HepG2 (cell line): ENCODE data around the gene KLF11. TPM values are rescaled to one million over a fixed set of nuclear protein-coding genes. Genes with fewer than 3 reads are reported as not detected.

Experiments used
- ELF1 ChIP-seq: sonication (generic); formaldehyde crosslinking; IDR thresholded peaks from 2 replicates; pipeline ENCODE4 v1.4.0; 2020; ENCODE audit warnings: missing genetic modification reagents
- GABPA ChIP-seq, 2 experiments: IDR thresholded peaks; 2 replicates each; pipeline ENCODE4 v1.6.1; 2011 to 2016; ENCODE audit warnings: low read depth in 2 of 2, low read length in 1 of 2, missing biosample characterization in 1 of 2, missing genetic modification characterization in 1 of 2
- KMT2B ChIP-seq: IDR thresholded peaks from 2 replicates; pipeline ENCODE4 v1.6.1; 2016; ENCODE audit warnings: missing genetic modification reagents, missing compliant biosample characterization
- MLLT10 ChIP-seq: sonication (generic); formaldehyde crosslinking; IDR thresholded peaks from 2 replicates; pipeline ENCODE4 v1.4.0; 2020; ENCODE audit warnings: missing genetic modification reagents
- RBAK ChIP-seq: sonication (generic); formaldehyde crosslinking; IDR thresholded peaks from 2 replicates; pipeline ENCODE4 v1.5.1; 2020; ENCODE audit warnings: mild to moderate bottlenecking, missing genetic modification reagents
- SNAI1 ChIP-seq: sonication (generic); formaldehyde crosslinking; IDR thresholded peaks from 2 replicates; pipeline ENCODE4 v1.5.0; 2020; ENCODE audit warnings: mild to moderate bottlenecking, missing genetic modification reagents, borderline replicate concordance
- SUZ12 ChIP-seq: fragments of 150-350 bp; IDR thresholded peaks from 2 replicates; pipeline ENCODE4 v1.6.1; 2014; ENCODE audit warnings: low read depth, low read length
- TOPORS ChIP-seq: sonication (generic); formaldehyde crosslinking; IDR thresholded peaks from 2 replicates; pipeline ENCODE4 v1.8.0; 2023; ENCODE audit warnings: mild to moderate bottlenecking, missing genetic modification reagents
- ZBTB7B ChIP-seq: sonication (generic); formaldehyde crosslinking; IDR thresholded peaks from 2 replicates; pipeline ENCODE4 v1.4.0; 2020; ENCODE audit warnings: missing genetic modification reagents
- ZNF430 ChIP-seq: sonication (generic); formaldehyde crosslinking; IDR thresholded peaks from 2 replicates; pipeline ENCODE4 v1.9.0; 2021; ENCODE audit warnings: mild to moderate bottlenecking, missing genetic modification reagents
- ZSCAN31 ChIP-seq: sonication (generic); formaldehyde crosslinking; IDR thresholded peaks from 2 replicates; pipeline ENCODE4 v1.5.0; 2020; ENCODE audit warnings: low read depth, mild to moderate bottlenecking, missing genetic modification reagents
- polyA plus RNA-seq, 8 experiments: library from polyadenylated mRNA; depleted of rRNA in 3 of 8; stranded (reverse) in 7 of 8; unstranded in 1 of 8; fragments of >200 nt; fragmentation: Illumina TruSeq in 4 of 8; extraction: Trizol in 4 of 8; gene quantifications; 2 replicates each; pipeline versions ENCODE4 v1.2.1 to v1.2.3, GENCODE V29; 2011 to 2016; ENCODE audit warnings: low read depth in 4 of 8, missing spikeins in 1 of 8, mixed read lengths in 1 of 8; ENCODE audit not compliant: insufficient read depth in 1 of 8
- total RNA-seq, 5 experiments: library from RNA; depleted of rRNA; stranded (reverse); fragments of >200 nt; fragmentation: Illumina TruSeq; extraction: Trizol; gene quantifications; 2 replicates each; pipeline ENCODE4 v1.2.3, GENCODE V29; 2016; ENCODE audit warnings: low read depth in 1 of 5
- TF ChIP-seq, protein P1 (sequence below), 2 experiments: sonication (generic) in 1 of 2; formaldehyde crosslinking in 1 of 2; IDR thresholded peaks; 2 replicates each; pipeline versions ENCODE4 v1.4.0 to v1.6.1; 2018 to 2020; ENCODE audit warnings: missing genetic modification reagents in 2 of 2, borderline replicate concordance in 1 of 2, low read depth in 1 of 2, mild to moderate bottlenecking in 1 of 2, missing biosample characterization in 1 of 2
- TF ChIP-seq, protein P2 (sequence below): sonication (generic); formaldehyde crosslinking; IDR thresholded peaks from 2 replicates; pipeline ENCODE4 v1.5.0; 2020; ENCODE audit warnings: mild to moderate bottlenecking, missing genetic modification reagents
- TF ChIP-seq, protein P3 (sequence below), 2 experiments: sonication (generic) in 1 of 2; formaldehyde crosslinking in 1 of 2; IDR thresholded peaks; 2 replicates each; pipeline versions ENCODE4 v1.4.0 to v1.6.1; 2016 to 2020; ENCODE audit warnings: borderline replicate concordance in 1 of 2, low read depth in 1 of 2, mild to moderate bottlenecking in 1 of 2, missing genetic modification reagents in 1 of 2
- TF ChIP-seq, protein P4 (sequence below): sonication (generic); formaldehyde crosslinking; IDR thresholded peaks from 2 replicates; pipeline ENCODE4 v1.5.0; 2020; ENCODE audit warnings: missing genetic modification reagents, mild to moderate bottlenecking, borderline replicate concordance
- TF ChIP-seq, protein P5 (sequence below): sonication (generic); formaldehyde crosslinking; IDR thresholded peaks from 2 replicates; pipeline ENCODE4 v1.8.1; 2022; ENCODE audit warnings: mild to moderate bottlenecking, missing genetic modification reagents
- TF ChIP-seq, protein P6 (sequence below): sonication (generic); formaldehyde crosslinking; IDR thresholded peaks from 2 replicates; pipeline ENCODE4 v1.4.0; 2020; ENCODE audit warnings: missing genetic modification reagents, borderline replicate concordance

The KLF11 gene
- total and polyA plus RNA-seq, 2 of the 13 experiments (the other 11 are each of a cell fraction or from before 2014, with no cell fraction given), result 2.5 to 11.8 TPM

DNA sequence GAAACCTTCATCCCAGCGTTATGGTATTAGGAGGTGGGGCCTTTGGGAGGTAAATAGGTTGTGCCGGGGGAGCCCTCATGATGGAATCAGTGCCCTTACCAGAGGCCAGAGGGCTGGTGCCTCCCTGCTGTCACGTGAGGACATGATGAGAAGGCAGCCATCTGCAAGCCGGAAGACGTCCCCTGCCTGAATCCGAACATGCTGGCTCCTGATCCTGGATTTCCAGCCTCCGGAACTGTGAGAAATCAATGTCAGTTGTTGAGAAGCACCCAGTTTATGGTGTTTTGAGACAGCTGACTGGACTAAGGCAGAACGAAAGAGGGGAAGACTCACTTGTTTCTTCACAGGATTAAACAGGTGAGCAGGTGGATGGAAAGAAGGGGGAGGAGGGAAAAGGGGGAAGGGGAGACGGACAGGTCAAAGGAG lies 13.0 kb upstream of the KLF11 start (continued):
- TF ChIP-seq KMT2B (CRISPR knock-in tag) (no peak), SNAI1 (CRISPR knock-in tag) (no peak), ZSCAN31 (CRISPR knock-in tag) (no peak), RBAK (no peak), MLLT10 (CRISPR knock-in tag) (no peak), ZNF430 (CRISPR knock-in tag) (no peak), ZBTB7B (CRISPR knock-in tag) (no peak), SUZ12 (no peak), GABPA (IDR thresholded peaks at IDR 0.05; ENCODE audit: low read depth, low read length) (no peak), GABPA (CRISPR knock-in tag; IDR thresholded peaks at IDR 0.05; ENCODE audit: low read depth) (peak; percentile 82), TOPORS (no peak), ELF1 (CRISPR knock-in tag) (peak; percentile 80)
- TF ChIP-seq, protein P1, sequence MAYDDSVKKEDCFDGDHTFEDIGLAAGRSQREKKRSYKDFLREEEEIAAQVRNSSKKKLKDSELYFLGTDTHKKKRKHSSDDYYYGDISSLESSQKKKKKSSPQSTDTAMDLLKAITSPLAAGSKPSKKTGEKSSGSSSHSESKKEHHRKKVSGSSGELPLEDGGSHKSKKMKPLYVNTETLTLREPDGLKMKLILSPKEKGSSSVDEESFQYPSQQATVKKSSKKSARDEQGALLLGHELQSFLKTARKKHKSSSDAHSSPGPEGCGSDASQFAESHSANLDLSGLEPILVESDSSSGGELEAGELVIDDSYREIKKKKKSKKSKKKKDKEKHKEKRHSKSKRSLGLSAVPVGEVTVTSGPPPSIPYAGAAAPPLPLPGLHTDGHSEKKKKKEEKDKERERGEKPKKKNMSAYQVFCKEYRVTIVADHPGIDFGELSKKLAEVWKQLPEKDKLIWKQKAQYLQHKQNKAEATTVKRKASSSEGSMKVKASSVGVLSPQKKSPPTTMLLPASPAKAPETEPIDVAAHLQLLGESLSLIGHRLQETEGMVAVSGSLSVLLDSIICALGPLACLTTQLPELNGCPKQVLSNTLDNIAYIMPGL (CRISPR knock-in tag; IDR thresholded peaks at IDR 0.05; ENCODE audit: borderline replicate concordance in 1 of 2, low read depth in 1 of 2), result no peak; a peak in 1 of 4 replicates
- TF ChIP-seq, protein P2, sequence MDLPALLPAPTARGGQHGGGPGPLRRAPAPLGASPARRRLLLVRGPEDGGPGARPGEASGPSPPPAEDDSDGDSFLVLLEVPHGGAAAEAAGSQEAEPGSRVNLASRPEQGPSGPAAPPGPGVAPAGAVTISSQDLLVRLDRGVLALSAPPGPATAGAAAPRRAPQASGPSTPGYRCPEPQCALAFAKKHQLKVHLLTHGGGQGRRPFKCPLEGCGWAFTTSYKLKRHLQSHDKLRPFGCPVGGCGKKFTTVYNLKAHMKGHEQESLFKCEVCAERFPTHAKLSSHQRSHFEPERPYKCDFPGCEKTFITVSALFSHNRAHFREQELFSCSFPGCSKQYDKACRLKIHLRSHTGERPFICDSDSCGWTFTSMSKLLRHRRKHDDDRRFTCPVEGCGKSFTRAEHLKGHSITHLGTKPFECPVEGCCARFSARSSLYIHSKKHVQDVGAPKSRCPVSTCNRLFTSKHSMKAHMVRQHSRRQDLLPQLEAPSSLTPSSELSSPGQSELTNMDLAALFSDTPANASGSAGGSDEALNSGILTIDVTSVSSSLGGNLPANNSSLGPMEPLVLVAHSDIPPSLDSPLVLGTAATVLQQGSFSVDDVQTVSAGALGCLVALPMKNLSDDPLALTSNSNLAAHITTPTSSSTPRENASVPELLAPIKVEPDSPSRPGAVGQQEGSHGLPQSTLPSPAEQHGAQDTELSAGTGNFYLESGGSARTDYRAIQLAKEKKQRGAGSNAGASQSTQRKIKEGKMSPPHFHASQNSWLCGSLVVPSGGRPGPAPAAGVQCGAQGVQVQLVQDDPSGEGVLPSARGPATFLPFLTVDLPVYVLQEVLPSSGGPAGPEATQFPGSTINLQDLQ (CRISPR knock-in tag), result no peak
- TF ChIP-seq, protein P3, sequence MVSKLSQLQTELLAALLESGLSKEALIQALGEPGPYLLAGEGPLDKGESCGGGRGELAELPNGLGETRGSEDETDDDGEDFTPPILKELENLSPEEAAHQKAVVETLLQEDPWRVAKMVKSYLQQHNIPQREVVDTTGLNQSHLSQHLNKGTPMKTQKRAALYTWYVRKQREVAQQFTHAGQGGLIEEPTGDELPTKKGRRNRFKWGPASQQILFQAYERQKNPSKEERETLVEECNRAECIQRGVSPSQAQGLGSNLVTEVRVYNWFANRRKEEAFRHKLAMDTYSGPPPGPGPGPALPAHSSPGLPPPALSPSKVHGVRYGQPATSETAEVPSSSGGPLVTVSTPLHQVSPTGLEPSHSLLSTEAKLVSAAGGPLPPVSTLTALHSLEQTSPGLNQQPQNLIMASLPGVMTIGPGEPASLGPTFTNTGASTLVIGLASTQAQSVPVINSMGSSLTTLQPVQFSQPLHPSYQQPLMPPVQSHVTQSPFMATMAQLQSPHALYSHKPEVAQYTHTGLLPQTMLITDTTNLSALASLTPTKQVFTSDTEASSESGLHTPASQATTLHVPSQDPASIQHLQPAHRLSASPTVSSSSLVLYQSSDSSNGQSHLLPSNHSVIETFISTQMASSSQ (IDR thresholded peaks at IDR 0.05; ENCODE audit: low read depth), result no peak
- TF ChIP-seq, protein P3 (CRISPR knock-in tag; IDR thresholded peaks at IDR 0.05; ENCODE audit: borderline replicate concordance), result no peak
- TF ChIP-seq, protein P4, sequence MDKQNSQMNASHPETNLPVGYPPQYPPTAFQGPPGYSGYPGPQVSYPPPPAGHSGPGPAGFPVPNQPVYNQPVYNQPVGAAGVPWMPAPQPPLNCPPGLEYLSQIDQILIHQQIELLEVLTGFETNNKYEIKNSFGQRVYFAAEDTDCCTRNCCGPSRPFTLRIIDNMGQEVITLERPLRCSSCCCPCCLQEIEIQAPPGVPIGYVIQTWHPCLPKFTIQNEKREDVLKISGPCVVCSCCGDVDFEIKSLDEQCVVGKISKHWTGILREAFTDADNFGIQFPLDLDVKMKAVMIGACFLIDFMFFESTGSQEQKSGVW (CRISPR knock-in tag), result no peak
- TF ChIP-seq, protein P5, sequence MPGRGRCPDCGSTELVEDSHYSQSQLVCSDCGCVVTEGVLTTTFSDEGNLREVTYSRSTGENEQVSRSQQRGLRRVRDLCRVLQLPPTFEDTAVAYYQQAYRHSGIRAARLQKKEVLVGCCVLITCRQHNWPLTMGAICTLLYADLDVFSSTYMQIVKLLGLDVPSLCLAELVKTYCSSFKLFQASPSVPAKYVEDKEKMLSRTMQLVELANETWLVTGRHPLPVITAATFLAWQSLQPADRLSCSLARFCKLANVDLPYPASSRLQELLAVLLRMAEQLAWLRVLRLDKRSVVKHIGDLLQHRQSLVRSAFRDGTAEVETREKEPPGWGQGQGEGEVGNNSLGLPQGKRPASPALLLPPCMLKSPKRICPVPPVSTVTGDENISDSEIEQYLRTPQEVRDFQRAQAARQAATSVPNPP (CRISPR knock-in tag), result no peak
- TF ChIP-seq, protein P6, sequence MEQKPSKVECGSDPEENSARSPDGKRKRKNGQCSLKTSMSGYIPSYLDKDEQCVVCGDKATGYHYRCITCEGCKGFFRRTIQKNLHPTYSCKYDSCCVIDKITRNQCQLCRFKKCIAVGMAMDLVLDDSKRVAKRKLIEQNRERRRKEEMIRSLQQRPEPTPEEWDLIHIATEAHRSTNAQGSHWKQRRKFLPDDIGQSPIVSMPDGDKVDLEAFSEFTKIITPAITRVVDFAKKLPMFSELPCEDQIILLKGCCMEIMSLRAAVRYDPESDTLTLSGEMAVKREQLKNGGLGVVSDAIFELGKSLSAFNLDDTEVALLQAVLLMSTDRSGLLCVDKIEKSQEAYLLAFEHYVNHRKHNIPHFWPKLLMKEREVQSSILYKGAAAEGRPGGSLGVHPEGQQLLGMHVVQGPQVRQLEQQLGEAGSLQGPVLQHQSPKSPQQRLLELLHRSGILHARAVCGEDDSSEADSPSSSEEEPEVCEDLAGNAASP (CRISPR knock-in tag), result no peak
